HepG2 (cell line): ENCODE measurements around the gene C14orf119. TPM values are rescaled to one million over a fixed set of nuclear protein-coding genes. Genes with fewer than 3 reads are reported as not detected.

Source experiments
- EEA1 ChIP-seq: sonication (generic); formaldehyde crosslinking; IDR thresholded peaks from 2 replicates; pipeline ENCODE4 v1.5.1; 2020; ENCODE audit warnings: mild to moderate bottlenecking, missing genetic modification reagents, borderline replicate concordance
- IRF2 ChIP-seq: IDR thresholded peaks from 2 replicates; pipeline ENCODE4 v1.6.1; 2018; ENCODE audit warnings: missing genetic modification reagents, missing compliant biosample characterization
- NCOA2 ChIP-seq: sonication (generic); formaldehyde crosslinking; IDR thresholded peaks from 2 replicates; pipeline ENCODE4 v1.8.0; 2022; ENCODE audit warnings: inconsistent platforms
- NFE2L1 ChIP-seq: sonication (generic); formaldehyde crosslinking; IDR thresholded peaks from 2 replicates; pipeline ENCODE4 v1.4.0; 2020; ENCODE audit warnings: missing genetic modification reagents, mild to moderate bottlenecking, borderline replicate concordance
- NR2F2 ChIP-seq: IDR thresholded peaks from 2 replicates; pipeline ENCODE4 v1.6.1; 2012; ENCODE audit warnings: low read depth, inconsistent platforms, borderline replicate concordance
- PAX8 ChIP-seq: sonication (generic); formaldehyde crosslinking; IDR thresholded peaks from 2 replicates; pipeline ENCODE4 v1.8.0; 2022; ENCODE audit warnings: mild to moderate bottlenecking, missing genetic modification reagents, borderline replicate concordance
- PCBP2 ChIP-seq: fragments of 200-400 bp; formaldehyde crosslinking; optimal IDR thresholded peaks from 2 replicates; pipeline ENCODE3; 2018; ENCODE audit warnings: low read length, low read depth; ENCODE audit not compliant: poor library complexity, severe bottlenecking
- POLR2G ChIP-seq: fragments of 200-400 bp; formaldehyde crosslinking; IDR thresholded peaks from 2 replicates; pipeline ENCODE4 v1.6.1; 2018; ENCODE audit warnings: mild to moderate bottlenecking, low read depth, low read length, moderate library complexity
- RARG ChIP-seq: sonication (generic); formaldehyde crosslinking; IDR thresholded peaks from 2 replicates; pipeline ENCODE4 v1.4.0; 2020; ENCODE audit warnings: low read depth, mild to moderate bottlenecking, missing genetic modification reagents
- SP5 ChIP-seq: IDR thresholded peaks from 2 replicates; pipeline ENCODE4 v1.6.1; 2016; ENCODE audit warnings: low read depth, borderline replicate concordance
- TOPORS ChIP-seq: sonication (generic); formaldehyde crosslinking; IDR thresholded peaks from 2 replicates; pipeline ENCODE4 v1.8.0; 2023; ENCODE audit warnings: mild to moderate bottlenecking, missing genetic modification reagents
- ZNF331 ChIP-seq: sonication (generic); formaldehyde crosslinking; IDR thresholded peaks from 2 replicates; pipeline ENCODE4 v1.4.0; 2020; ENCODE audit warnings: missing genetic modification reagents
- ZNF337 ChIP-seq: sonication (generic); formaldehyde crosslinking; IDR thresholded peaks from 2 replicates; pipeline ENCODE4 v1.5.1; 2020; ENCODE audit warnings: missing genetic modification reagents, low read depth, mild to moderate bottlenecking, borderline replicate concordance
- ZNF441 ChIP-seq: sonication (generic); formaldehyde crosslinking; IDR thresholded peaks from 2 replicates; pipeline ENCODE4 v1.7.0; 2021; ENCODE audit warnings: missing genetic modification reagents, borderline replicate concordance
- ZNF530 ChIP-seq: sonication (generic); formaldehyde crosslinking; IDR thresholded peaks from 2 replicates; pipeline ENCODE4 v1.5.0; 2020; ENCODE audit warnings: low read depth, mild to moderate bottlenecking, missing genetic modification reagents
- ZNF567 ChIP-seq: sonication (generic); formaldehyde crosslinking; IDR thresholded peaks from 2 replicates; pipeline ENCODE4 v1.8.1; 2023; ENCODE audit warnings: mild to moderate bottlenecking, missing genetic modification reagents, borderline replicate concordance
- ZNF619 ChIP-seq: sonication (generic); formaldehyde crosslinking; IDR thresholded peaks from 2 replicates; pipeline ENCODE4 v1.4.0; 2020; ENCODE audit warnings: mild to moderate bottlenecking, missing genetic modification reagents
- ZNF777 ChIP-seq: sonication (generic); formaldehyde crosslinking; IDR thresholded peaks from 2 replicates; pipeline ENCODE4 v1.4.0; 2020; ENCODE audit warnings: missing genetic modification reagents
- ZSCAN12 ChIP-seq: sonication (generic); formaldehyde crosslinking; IDR thresholded peaks from 2 replicates; pipeline ENCODE4 v1.9.0; 2021; ENCODE audit warnings: mild to moderate bottlenecking, missing genetic modification reagents
- polyA plus RNA-seq, 8 experiments: library from polyadenylated mRNA; depleted of rRNA in 3 of 8; stranded (reverse) in 7 of 8; unstranded in 1 of 8; fragments of >200 nt; fragmentation: Illumina TruSeq in 4 of 8; extraction: Trizol in 4 of 8; gene quantifications; 2 replicates each; pipeline versions ENCODE4 v1.2.1 to v1.2.3, GENCODE V29; 2011 to 2016; ENCODE audit warnings: low read depth in 4 of 8, missing spikeins in 1 of 8, mixed read lengths in 1 of 8; ENCODE audit not compliant: insufficient read depth in 1 of 8
- total RNA-seq, 5 experiments: library from RNA; depleted of rRNA; stranded (reverse); fragments of >200 nt; fragmentation: Illumina TruSeq; extraction: Trizol; gene quantifications; 2 replicates each; pipeline ENCODE4 v1.2.3, GENCODE V29; 2016; ENCODE audit warnings: low read depth in 1 of 5
- TF ChIP-seq, protein P1 (sequence below): sonication (generic); formaldehyde crosslinking; IDR thresholded peaks from 2 replicates; pipeline ENCODE4 v1.4.0; 2020; ENCODE audit warnings: missing genetic modification reagents
- TF ChIP-seq, protein P2 (sequence below): sonication (generic); formaldehyde crosslinking; conservative IDR thresholded peaks from 2 replicates; pipeline ENCODE4 v1.8.0; 2022; ENCODE audit warnings: missing genetic modification reagents
- TF ChIP-seq, protein P3 (sequence below): IDR thresholded peaks from 2 replicates; pipeline ENCODE4 v1.6.1; 2016; ENCODE audit warnings: missing compliant biosample characterization, missing genetic modification reagents, borderline replicate concordance
- TF ChIP-seq, protein P4 (sequence below): IDR thresholded peaks from 2 replicates; pipeline ENCODE4 v1.6.1; 2012; ENCODE audit warnings: inconsistent platforms
- TF ChIP-seq, protein P5 (sequence below): sonication (generic); formaldehyde crosslinking; IDR thresholded peaks from 2 replicates; pipeline ENCODE4 v1.4.0; 2020; ENCODE audit warnings: missing genetic modification reagents

Gene C14orf119
- total and polyA plus RNA-seq, 2 of the 13 experiments (the other 11 are each of a cell fraction or from before 2014, with no cell fraction given), result 117 to 206 TPM

DNA sequence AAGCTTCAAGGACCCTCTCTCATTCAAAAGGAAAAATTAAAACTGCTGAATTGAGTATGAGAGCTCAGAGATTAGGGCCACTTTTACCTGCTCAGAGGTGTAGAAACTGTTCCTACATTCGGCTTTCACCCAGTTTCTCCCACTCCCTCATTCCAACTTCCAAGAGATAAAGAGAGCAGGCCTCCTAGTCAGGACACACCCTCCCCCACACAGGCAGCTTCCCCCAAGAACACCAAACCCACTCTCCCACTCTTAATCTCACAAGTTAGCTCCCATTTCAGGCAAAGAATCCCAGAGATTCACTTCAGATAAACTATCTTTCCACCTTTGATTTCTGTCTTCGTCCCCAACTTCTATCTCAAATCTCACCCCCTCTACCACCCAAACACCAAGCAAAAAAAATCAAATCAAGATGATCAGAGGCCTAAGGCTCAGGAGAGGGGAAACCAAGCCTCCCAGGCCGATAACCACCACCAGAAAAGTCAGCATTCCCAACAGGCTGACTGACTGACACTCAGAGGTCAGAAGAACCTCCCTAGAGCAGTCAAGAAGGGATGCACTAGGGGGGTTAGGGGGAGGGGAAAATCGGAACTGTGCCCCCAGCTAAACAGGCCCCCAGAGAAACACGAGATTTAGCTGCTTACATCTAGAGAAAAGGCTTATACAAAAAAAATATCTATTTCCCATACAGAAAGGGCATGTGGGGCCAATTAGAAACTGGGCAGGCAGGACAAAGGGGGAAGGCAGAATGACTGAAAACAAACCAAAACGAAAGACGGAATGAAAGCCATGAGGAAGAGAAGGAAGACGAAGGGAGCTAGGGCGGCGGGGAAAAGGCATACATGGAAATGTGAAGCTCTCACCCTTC is 24.8 kb upstream of the C14orf119 start (continued):
- TF ChIP-seq, protein P1, sequence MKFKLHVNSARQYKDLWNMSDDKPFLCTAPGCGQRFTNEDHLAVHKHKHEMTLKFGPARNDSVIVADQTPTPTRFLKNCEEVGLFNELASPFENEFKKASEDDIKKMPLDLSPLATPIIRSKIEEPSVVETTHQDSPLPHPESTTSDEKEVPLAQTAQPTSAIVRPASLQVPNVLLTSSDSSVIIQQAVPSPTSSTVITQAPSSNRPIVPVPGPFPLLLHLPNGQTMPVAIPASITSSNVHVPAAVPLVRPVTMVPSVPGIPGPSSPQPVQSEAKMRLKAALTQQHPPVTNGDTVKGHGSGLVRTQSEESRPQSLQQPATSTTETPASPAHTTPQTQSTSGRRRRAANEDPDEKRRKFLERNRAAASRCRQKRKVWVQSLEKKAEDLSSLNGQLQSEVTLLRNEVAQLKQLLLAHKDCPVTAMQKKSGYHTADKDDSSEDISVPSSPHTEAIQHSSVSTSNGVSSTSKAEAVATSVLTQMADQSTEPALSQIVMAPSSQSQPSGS (CRISPR knock-in tag), result 0 out of 2 replicates have a peak, but pooled peaks have one; percentile 21
- TF ChIP-seq, protein P2, sequence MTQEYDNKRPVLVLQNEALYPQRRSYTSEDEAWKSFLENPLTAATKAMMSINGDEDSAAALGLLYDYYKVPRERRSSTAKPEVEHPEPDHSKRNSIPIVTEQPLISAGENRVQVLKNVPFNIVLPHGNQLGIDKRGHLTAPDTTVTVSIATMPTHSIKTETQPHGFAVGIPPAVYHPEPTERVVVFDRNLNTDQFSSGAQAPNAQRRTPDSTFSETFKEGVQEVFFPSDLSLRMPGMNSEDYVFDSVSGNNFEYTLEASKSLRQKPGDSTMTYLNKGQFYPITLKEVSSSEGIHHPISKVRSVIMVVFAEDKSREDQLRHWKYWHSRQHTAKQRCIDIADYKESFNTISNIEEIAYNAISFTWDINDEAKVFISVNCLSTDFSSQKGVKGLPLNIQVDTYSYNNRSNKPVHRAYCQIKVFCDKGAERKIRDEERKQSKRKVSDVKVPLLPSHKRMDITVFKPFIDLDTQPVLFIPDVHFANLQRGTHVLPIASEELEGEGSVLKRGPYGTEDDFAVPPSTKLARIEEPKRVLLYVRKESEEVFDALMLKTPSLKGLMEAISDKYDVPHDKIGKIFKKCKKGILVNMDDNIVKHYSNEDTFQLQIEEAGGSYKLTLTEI (CRISPR knock-in tag), result no peak
- TF ChIP-seq ZNF331 (CRISPR knock-in tag), result peak; percentile 55; the same call in 1 of the 2 replicates
- TF ChIP-seq, protein P3, sequence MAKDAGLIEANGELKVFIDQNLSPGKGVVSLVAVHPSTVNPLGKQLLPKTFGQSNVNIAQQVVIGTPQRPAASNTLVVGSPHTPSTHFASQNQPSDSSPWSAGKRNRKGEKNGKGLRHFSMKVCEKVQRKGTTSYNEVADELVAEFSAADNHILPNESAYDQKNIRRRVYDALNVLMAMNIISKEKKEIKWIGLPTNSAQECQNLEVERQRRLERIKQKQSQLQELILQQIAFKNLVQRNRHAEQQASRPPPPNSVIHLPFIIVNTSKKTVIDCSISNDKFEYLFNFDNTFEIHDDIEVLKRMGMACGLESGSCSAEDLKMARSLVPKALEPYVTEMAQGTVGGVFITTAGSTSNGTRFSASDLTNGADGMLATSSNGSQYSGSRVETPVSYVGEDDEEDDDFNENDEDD (CRISPR knock-in tag), result 0 out of 2 replicates have a peak, but pooled peaks have one; percentile 45
- TF ChIP-seq RARG (CRISPR knock-in tag), result 0 out of 2 replicates have a peak, but pooled peaks have one; percentile 13
- no peak for TF ChIP-seq ZNF441 (CRISPR knock-in tag)
- TF ChIP-seq NFE2L1, result no peak
- TF ChIP-seq SP5, result 0 out of 2 replicates have a peak, but pooled peaks have one; percentile 10
- peak; percentile 54; the same call in 1 of the 2 replicates for TF ChIP-seq ZNF567
- TF ChIP-seq TOPORS (CRISPR knock-in tag), result 0 out of 2 replicates have a peak, but pooled peaks have one; percentile 7
- no peak for TF ChIP-seq ZSCAN12 (CRISPR knock-in tag)
- 0 out of 2 replicates have a peak, but pooled peaks have one; percentile 59 for TF ChIP-seq ZNF337
- TF ChIP-seq, protein P4, sequence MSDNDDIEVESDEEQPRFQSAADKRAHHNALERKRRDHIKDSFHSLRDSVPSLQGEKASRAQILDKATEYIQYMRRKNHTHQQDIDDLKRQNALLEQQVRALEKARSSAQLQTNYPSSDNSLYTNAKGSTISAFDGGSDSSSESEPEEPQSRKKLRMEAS, result 0 out of 2 replicates have a peak, but pooled peaks have one; percentile 9
- TF ChIP-seq ZNF530 (CRISPR knock-in tag), result peak; percentile 14; the same call in 1 of the 2 replicates
- TF ChIP-seq POLR2G, result 0 out of 2 replicates have a peak, but pooled peaks have one; percentile 0
- TF ChIP-seq NCOA2, result 0 out of 2 replicates have a peak, but pooled peaks have one; percentile 7
- no peak for TF ChIP-seq NR2F2
- 0 out of 2 replicates have a peak, but pooled peaks have one; percentile 75 for TF ChIP-seq PAX8
- TF ChIP-seq ZNF777, result peak; percentile 22; the same call in 1 of the 2 replicates
- TF ChIP-seq EEA1 (CRISPR knock-in tag), result no peak
- TF ChIP-seq PCBP2, result peak; percentile 93
- TF ChIP-seq IRF2 (CRISPR knock-in tag), result 0 out of 2 replicates have a peak, but pooled peaks have one; percentile 5
- TF ChIP-seq, protein P5, sequence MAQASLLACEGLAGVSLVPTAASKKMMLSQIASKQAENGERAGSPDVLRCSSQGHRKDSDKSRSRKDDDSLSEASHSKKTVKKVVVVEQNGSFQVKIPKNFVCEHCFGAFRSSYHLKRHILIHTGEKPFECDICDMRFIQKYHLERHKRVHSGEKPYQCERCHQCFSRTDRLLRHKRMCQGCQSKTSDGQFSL (CRISPR knock-in tag), result 0 out of 2 replicates have a peak, but pooled peaks have one; percentile 27
- peak; percentile 30; the same call in 1 of the 2 replicates for TF ChIP-seq ZNF619 (CRISPR knock-in tag)
